H9 (cell line): ENCODE data around the gene PKNOX2. TPM values are rescaled to one million over a fixed set of nuclear protein-coding genes. Genes with fewer than 3 reads are reported as not detected.
A peak's percentile ranks its signal among the peaks of the same experiment; 100 is the strongest.

ENCODE experiments used
- DNase-seq: peaks from one replicate; pipeline ENCODE4 v3.0.0-alpha.2; 2017
- H2AFZ ChIP-seq: one replicate; pipeline ENCODE4 v1.6.1; 2013; ENCODE audit warnings: mild to moderate bottlenecking, low read length, control low read depth, moderate library complexity
- H2AK5ac ChIP-seq: 2 replicates; pipeline ENCODE4 v1.6.1; 2013; ENCODE audit warnings: low read length, control low read depth, mixed read lengths; ENCODE audit not compliant: insufficient read length
- H2BK120ac ChIP-seq: one replicate; pipeline ENCODE4 v1.6.1; 2013; ENCODE audit warnings: low read depth, mild to moderate bottlenecking, low read length, control low read depth, inconsistent platforms; ENCODE audit not compliant: poor library complexity, severe bottlenecking
- H2BK12ac ChIP-seq: 2 replicates; pipeline ENCODE4 v1.6.1; 2013; ENCODE audit warnings: low read length, control low read depth, mixed read lengths, low read depth; ENCODE audit not compliant: insufficient read length
- H2BK15ac ChIP-seq: 2 replicates; pipeline ENCODE4 v1.6.1; 2013; ENCODE audit warnings: low read depth, low read length, control low read depth
- H2BK20ac ChIP-seq: one replicate; pipeline ENCODE4 v1.6.1; 2013; ENCODE audit warnings: low read depth, mild to moderate bottlenecking, low read length, control low read depth, inconsistent platforms; ENCODE audit not compliant: poor library complexity, severe bottlenecking
- H2BK5ac ChIP-seq: 2 replicates; pipeline ENCODE4 v1.6.1; 2013; ENCODE audit warnings: low read length, control low read depth, mixed read lengths; ENCODE audit not compliant: insufficient read length
- H3K14ac ChIP-seq: 2 replicates; pipeline ENCODE4 v1.6.1; 2013; ENCODE audit warnings: low read length, control low read depth; ENCODE audit not compliant: insufficient read depth
- H3K18ac ChIP-seq: 2 replicates; pipeline ENCODE4 v1.6.1; 2013; ENCODE audit warnings: low read depth, mild to moderate bottlenecking, mixed read lengths, low read length, control low read depth; ENCODE audit not compliant: insufficient read length
- H3K23ac ChIP-seq: 2 replicates; pipeline ENCODE4 v1.6.1; 2013; ENCODE audit warnings: low read length, control low read depth, mixed read lengths, low read depth; ENCODE audit not compliant: insufficient read length
- H3K23me2 ChIP-seq: 2 replicates; pipeline ENCODE4 v1.6.1; 2013; ENCODE audit warnings: low read depth, mild to moderate bottlenecking, mixed read lengths, low read length, control low read depth; ENCODE audit not compliant: insufficient read length, poor library complexity, severe bottlenecking
- H3K27ac ChIP-seq: 2 replicates; pipeline ENCODE4 v1.5.1; 2013; ENCODE audit warnings: low read length, control low read depth, mixed read lengths, low read depth; ENCODE audit not compliant: insufficient read length
- H3K27me3 ChIP-seq: 2 replicates; pipeline ENCODE4 v1.6.1; 2013; ENCODE audit warnings: low read length, control low read depth, inconsistent platforms; ENCODE audit not compliant: insufficient read depth
- H3K4ac ChIP-seq: 2 replicates; pipeline ENCODE4 v1.6.1; 2013; ENCODE audit warnings: low read depth, mild to moderate bottlenecking, control low read depth, inconsistent platforms, low read length, moderate library complexity
- H3K4me1 ChIP-seq: 2 replicates; pipeline ENCODE4 v1.6.1; 2013; ENCODE audit warnings: low read length, control low read depth, inconsistent platforms; ENCODE audit not compliant: insufficient read depth
- H3K4me2 ChIP-seq: 2 replicates; pipeline ENCODE4 v1.6.1; 2013; ENCODE audit warnings: low read length, control low read depth, mixed read lengths; ENCODE audit not compliant: insufficient read length, insufficient read depth
- H3K56ac ChIP-seq: 2 replicates; pipeline ENCODE4 v1.6.1; 2013; ENCODE audit warnings: low read depth, mild to moderate bottlenecking, mixed read lengths, low read length, control low read depth; ENCODE audit not compliant: insufficient read length
- H3K79me1 ChIP-seq: 2 replicates; pipeline ENCODE4 v1.6.1; 2013; ENCODE audit warnings: low read depth, mild to moderate bottlenecking, moderate library complexity, low read length, control low read depth, inconsistent platforms; ENCODE audit not compliant: insufficient read depth, poor library complexity, severe bottlenecking
- H3K79me2 ChIP-seq: 2 replicates; pipeline ENCODE4 v1.6.1; 2013; ENCODE audit warnings: low read length, control low read depth, inconsistent platforms; ENCODE audit not compliant: insufficient read depth
- H3K9ac ChIP-seq: 2 replicates; pipeline ENCODE4 v1.6.1; 2013; ENCODE audit warnings: low read length, control low read depth, mixed read lengths; ENCODE audit not compliant: insufficient read length; ENCODE audit errors: extremely low read depth
- H3K9me3 ChIP-seq: one replicate; pipeline ENCODE4 v1.6.1; 2013; ENCODE audit warnings: low read depth, low read length, inconsistent platforms; ENCODE audit not compliant: control insufficient read depth
- H3T11ph ChIP-seq: one replicate; pipeline ENCODE4 v1.6.1; 2013; ENCODE audit warnings: mild to moderate bottlenecking, low read length, control low read depth, inconsistent platforms
- H4K20me1 ChIP-seq: one replicate; pipeline ENCODE4 v1.6.1; 2013; ENCODE audit not compliant: control insufficient read depth, insufficient read length, insufficient read depth
- H4K5ac ChIP-seq: 2 replicates; pipeline ENCODE4 v1.6.1; 2013; ENCODE audit warnings: low read depth, mild to moderate bottlenecking, mixed read lengths, low read length, control low read depth; ENCODE audit not compliant: insufficient read length
- H4K8ac ChIP-seq: replicated peaks from 2 replicates; pipeline ENCODE4 v1.6.1; 2013; ENCODE audit warnings: low read length, control low read depth, mixed read lengths, low read depth; ENCODE audit not compliant: insufficient read length
- H4K91ac ChIP-seq: 2 replicates; pipeline ENCODE4 v1.6.1; 2013; ENCODE audit warnings: low read depth, mild to moderate bottlenecking, moderate library complexity, mixed read lengths, low read length, control low read depth; ENCODE audit not compliant: insufficient read length
- H3K27ac Mint-ChIP-seq, 3 experiments: 2 replicates in 2 of 3; 3 replicates in 1 of 3; pipeline ENCODE4 v1.8.0; 2020 to 2021; ENCODE audit warnings: mixed read lengths in 3 of 3, mild to moderate bottlenecking in 1 of 3, moderate library complexity in 1 of 3
- H3K27me3 Mint-ChIP-seq: 2 replicates; pipeline ENCODE4 v1.8.0; 2021; ENCODE audit warnings: low read depth, mild to moderate bottlenecking, moderate library complexity, mixed read lengths
- H3K36me3 Mint-ChIP-seq, 3 experiments: 2 replicates in 2 of 3; 3 replicates in 1 of 3; pipeline ENCODE4 v1.8.0; 2020 to 2021; ENCODE audit warnings: low read depth in 3 of 3, mixed read lengths in 3 of 3; ENCODE audit not compliant: insufficient read depth in 1 of 3
- H3K4me1 Mint-ChIP-seq, 2 experiments: 2 replicates each; pipeline ENCODE4 v1.8.0; 2020; ENCODE audit warnings: mixed read lengths in 2 of 2
- H3K4me3 Mint-ChIP-seq, 2 experiments: 2 replicates in 1 of 2; 3 replicates in 1 of 2; pipeline ENCODE4 v1.8.0; 2020 to 2021; ENCODE audit warnings: mild to moderate bottlenecking in 2 of 2, mixed read lengths in 2 of 2, moderate library complexity in 1 of 2
- H3K9me3 Mint-ChIP-seq, 2 experiments: 2 replicates in 1 of 2; 3 replicates in 1 of 2; pipeline ENCODE4 v1.8.0; 2020; ENCODE audit warnings: mild to moderate bottlenecking in 2 of 2, mixed read lengths in 2 of 2, moderate library complexity in 1 of 2
- WGBS: extraction: QIAGEN DNeasy Blood & Tissue Kit; methylation state at CpG from one replicate; pipeline ENCODE4 v1.1.7; 2013; ENCODE audit warnings: missing lambda C conversion rate, low lambda C conversion rate, mixed read lengths; ENCODE audit not compliant: insufficient read length; ENCODE audit errors: extremely low coverage; 5-methylcytosine and 5-hydroxymethylcytosine counted together
- total RNA-seq: library from RNA; stranded (reverse); gene quantifications from 2 replicates; pipeline ENCODE4 v1.2.1, GENCODE V29; 2021
- TF ChIP-seq, protein P1 (sequence below): fragments of 200-600 bp; sonication (generic); conservative IDR thresholded peaks from 3 replicates; pipeline ENCODE4 v1.8.0; 2021; ENCODE audit warnings: antibody characterized with exemption, mild to moderate bottlenecking

The PKNOX2 gene
- total RNA-seq, 1 experiment from 2014 or later: 1.3 TPM

- Histone ChIP-seq H3K79me1 (no peaks in the 10 kb centered on the region), H3K27me3 (no peaks in the 10 kb centered on the region), H4K8ac (no peak overlapping the region), H2BK5ac (no peak overlapping the region), H3K9ac (no peak overlapping the region), H3K18ac (no peak overlapping the region), H4K5ac (no peak overlapping the region), H2BK15ac (no peak overlapping the region), H3K4ac (no peak overlapping the region), H2BK120ac (no peak overlapping the region), H3K27ac (no peak overlapping the region), H3K9me3 (no peaks in the 10 kb centered on the region), H4K91ac (no peak overlapping the region), H3T11ph (no peak overlapping the region), H2AK5ac (no peak overlapping the region), H3K4me2 (no peak overlapping the region), H2AFZ (no peak overlapping the region), H3K14ac (no peak overlapping the region), H2BK12ac (no peak overlapping the region), H4K20me1 (no peaks in the 10 kb centered on the region), H3K23ac (no peak overlapping the region), H3K79me2 (no peaks in the 10 kb centered on the region), H3K23me2 (no peaks in the 10 kb centered on the region), H3K56ac (no peak overlapping the region), H3K4me1 (no peaks in the 10 kb centered on the region; the same call in 1 of the 2 replicates), H2BK20ac (no peak overlapping the region)
- H3K4me3 Mint-ChIP-seq: no peak overlapping the region
- TF ChIP-seq, protein P1, sequence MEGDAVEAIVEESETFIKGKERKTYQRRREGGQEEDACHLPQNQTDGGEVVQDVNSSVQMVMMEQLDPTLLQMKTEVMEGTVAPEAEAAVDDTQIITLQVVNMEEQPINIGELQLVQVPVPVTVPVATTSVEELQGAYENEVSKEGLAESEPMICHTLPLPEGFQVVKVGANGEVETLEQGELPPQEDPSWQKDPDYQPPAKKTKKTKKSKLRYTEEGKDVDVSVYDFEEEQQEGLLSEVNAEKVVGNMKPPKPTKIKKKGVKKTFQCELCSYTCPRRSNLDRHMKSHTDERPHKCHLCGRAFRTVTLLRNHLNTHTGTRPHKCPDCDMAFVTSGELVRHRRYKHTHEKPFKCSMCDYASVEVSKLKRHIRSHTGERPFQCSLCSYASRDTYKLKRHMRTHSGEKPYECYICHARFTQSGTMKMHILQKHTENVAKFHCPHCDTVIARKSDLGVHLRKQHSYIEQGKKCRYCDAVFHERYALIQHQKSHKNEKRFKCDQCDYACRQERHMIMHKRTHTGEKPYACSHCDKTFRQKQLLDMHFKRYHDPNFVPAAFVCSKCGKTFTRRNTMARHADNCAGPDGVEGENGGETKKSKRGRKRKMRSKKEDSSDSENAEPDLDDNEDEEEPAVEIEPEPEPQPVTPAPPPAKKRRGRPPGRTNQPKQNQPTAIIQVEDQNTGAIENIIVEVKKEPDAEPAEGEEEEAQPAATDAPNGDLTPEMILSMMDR: no peak
- DNase-seq: no peak
- H3K27me3 Mint-ChIP-seq: no peaks in the 10 kb centered on the region; the same call in none of the 2 replicates
- H3K4me1 Mint-ChIP-seq: peaks cover 15 to 23% of the 10 kb centered on the region in 2 experiments
- H3K27ac Mint-ChIP-seq: peak overlapping the region in 1 of 3 experiments; percentile 37; a peak in 1 of 7 replicates
- no peaks in the 10 kb centered on the region for H3K36me3 Mint-ChIP-seq
- no peaks in the 10 kb centered on the region; a peak in 1 of 5 replicates for H3K9me3 Mint-ChIP-seq
- no CpG with 5 or more reads among the region's 9 CpGs for WGBS
Observed at GRCh38 chr11:125359130-125359529, 194.6 kb downstream of the PKNOX2 start.
